ENCODE measurements around the gene MTUS2. TPM values are rescaled to one million over a fixed set of nuclear protein-coding genes. Genes with fewer than 3 reads are reported as not detected.

The MTUS2 gene
- under 1 TPM in 1 of 6 donors, not detected in 5; 0.06 TPM for polyA plus RNA-seq (ENCODE audit: low read depth in 6 of 6)

DNA sequence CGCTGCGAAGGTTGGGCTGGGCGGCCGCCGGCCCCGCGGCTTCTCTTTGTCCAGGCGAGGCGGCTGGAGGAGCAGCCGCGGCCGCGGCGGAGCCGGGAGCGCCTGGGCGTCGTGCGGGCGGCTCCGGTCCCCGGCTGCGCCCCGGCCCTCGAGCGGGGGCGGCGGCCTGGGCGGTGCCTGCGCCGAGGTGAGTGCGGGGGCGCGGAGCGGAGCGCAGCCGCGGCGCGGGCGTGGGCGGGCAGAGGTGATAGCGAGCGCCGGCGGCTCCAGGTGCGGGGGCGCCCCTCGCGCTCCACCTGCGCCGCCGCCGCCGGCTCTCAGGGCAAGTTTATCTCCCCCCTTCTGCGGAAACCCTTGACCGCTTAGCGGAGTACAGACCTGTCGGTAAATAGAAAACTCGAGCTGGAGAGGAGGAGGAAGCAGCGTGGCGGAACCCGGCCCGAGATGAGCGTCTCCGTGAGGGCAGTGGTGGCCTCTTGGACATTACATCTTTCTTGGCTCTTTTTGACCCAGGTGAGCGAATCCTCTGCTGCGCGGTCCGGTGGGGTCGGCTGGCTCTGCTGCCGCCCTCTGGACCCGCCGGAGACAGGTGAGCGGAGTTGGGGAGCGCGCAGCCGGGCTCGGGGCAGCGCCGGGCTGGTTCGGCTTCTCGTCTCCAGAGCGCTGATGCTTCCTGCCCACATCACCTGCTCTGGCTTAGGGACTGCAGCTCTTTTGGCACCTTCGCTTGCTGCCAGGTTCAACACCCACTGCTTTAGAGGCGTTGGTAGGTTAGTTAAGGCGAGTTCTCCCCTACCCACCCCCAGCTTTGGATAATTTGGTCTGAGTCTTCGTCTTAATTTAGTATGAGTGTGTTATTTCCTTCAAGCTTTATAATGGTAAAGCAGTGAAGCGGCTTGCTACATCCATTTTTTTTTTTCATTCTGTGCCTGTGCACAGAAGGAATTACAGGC lies at the start of gene MTUS2:
MTUS2 (plus strand) TSS at position 241 of the 953 bp plus-strand sequence.
- no peak within 1 kb of the TSS for H3K27ac Mint-ChIP-seq
- peaks cover 69 to 78% (median 70%) of the 10 kb centered on the region in 3 donors for H3K27me3 Mint-ChIP-seq
- peaks cover 0 to 7% (median 0%) of the 10 kb centered on the region in 3 donors for H3K4me1 Mint-ChIP-seq
- H3K36me3 Mint-ChIP-seq: peaks cover 4 to 30% of the 10 kb centered on the region in 2 donors
- DNase-seq: peak; percentile 8
- peak within 1 kb of the TSS; percentile 69 to 88 (median 76) for H3K4me3 Mint-ChIP-seq
- peaks cover 4 to 22% (median 10%) of the 10 kb centered on the region in 7 donors for H3K9me3 Mint-ChIP-seq
- peak; percentile 44 to 67 for ATAC-seq (ENCODE audit: low read depth in 2 of 2)

DNA sequence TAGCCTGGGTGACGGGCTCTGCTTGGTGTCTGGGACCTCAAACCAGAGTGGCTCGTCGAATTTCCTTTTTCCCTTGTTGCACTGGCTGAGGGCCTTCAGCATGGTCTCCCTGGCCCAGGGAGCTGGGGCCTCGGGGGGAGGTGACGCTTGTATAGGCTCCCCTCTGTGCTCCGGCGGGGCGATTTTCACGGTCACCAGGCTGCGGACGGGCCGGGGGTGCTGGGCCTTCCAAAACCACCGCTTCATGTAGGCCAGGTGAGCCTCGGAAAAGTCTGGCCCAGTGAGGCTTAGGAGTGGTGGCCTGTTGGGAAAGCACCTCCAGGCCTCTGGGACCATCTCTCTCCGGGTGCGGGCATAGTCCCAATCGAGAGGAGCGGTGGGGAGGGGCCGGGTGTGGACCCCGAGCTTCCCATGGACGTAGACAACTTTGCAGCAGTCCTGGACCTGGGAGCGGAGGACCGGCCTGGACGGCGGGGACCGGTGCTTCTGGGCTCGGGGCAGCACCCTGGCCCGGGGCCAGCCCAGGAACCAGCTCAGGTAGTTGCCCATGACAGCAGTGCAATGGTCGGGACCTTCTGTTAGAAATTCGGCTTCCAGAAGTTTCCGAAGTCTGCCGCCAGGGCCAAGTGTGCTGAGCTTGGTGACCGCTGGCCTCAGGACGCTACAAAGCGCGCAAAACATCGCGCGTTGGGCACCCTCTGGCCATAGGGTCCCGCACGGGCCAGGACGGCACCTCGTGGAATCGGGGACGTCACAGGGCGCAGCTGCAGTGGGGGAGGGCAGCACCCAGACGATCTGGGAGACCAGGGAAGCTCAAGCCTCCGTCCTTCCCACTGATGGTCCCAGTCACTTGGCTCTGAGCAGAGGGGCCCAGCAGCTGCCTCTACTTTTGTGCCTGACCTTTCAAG lies 41.6 kb upstream of the MTUS2 start:
- H3K36me3 Mint-ChIP-seq: peaks cover 6 to 16% of the 10 kb centered on the region in 2 donors
- H3K27me3 Mint-ChIP-seq: peaks cover 28 to 61% (median 41%) of the 10 kb centered on the region in 3 donors
- H3K27ac Mint-ChIP-seq: no peak overlapping the region
- DNase-seq (no peak), ATAC-seq (ENCODE audit: low read depth in 2 of 2) (no peak)
- H3K4me1 Mint-ChIP-seq: no peaks in the 10 kb centered on the region
- no peak overlapping the region for H3K4me3 Mint-ChIP-seq
- H3K9me3 Mint-ChIP-seq: peaks cover 4 to 33% (median 20%) of the 10 kb centered on the region in 7 donors

DNA sequence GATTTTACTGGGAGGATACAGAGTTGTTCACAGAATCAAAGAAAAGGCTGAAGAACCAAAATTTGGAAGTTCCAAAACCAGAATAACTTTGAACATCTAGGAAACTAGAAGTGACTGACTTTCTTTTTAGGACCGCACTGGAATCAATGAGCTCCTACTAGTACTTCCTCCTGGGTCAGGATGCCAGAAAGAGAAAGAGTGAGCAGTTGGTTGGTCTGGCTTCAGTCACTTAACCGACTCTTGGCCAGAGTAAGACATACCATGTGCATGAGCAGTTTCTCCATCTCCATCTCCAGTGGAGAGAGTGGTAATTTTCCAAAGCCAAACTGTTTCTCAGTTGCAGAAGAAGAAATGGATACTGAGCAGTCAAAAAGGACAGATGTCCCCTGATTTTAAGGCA lies 27.1 kb upstream of the MTUS2 start:
- Mint-ChIP-seq H3K9me3 (no peaks in the 10 kb centered on the region), H3K27me3 (peaks cover 26 to 46% (median 27%) of the 10 kb centered on the region in 3 donors)

GRCh38 chr13:28794396-28794795 lies 25.7 kb upstream of the MTUS2 start:
- no peaks in the 10 kb centered on the region for H3K36me3 Mint-ChIP-seq
- peaks cover 25 to 49% (median 29%) of the 10 kb centered on the region in 3 donors for H3K27me3 Mint-ChIP-seq
- no peak overlapping the region for H3K4me3 Mint-ChIP-seq

More for the DNA sequence above, 27.1 kb upstream of the MTUS2 start:
- Mint-ChIP-seq H3K36me3 (no peaks in the 10 kb centered on the region), H3K4me3 (no peak overlapping the region), H3K27ac (no peak overlapping the region), H3K4me1 (peaks cover 0 to 3% (median 0%) of the 10 kb centered on the region in 3 donors)
- DNase-seq (no peak), ATAC-seq (ENCODE audit: low read depth in 2 of 2) (no peak)

DNA sequence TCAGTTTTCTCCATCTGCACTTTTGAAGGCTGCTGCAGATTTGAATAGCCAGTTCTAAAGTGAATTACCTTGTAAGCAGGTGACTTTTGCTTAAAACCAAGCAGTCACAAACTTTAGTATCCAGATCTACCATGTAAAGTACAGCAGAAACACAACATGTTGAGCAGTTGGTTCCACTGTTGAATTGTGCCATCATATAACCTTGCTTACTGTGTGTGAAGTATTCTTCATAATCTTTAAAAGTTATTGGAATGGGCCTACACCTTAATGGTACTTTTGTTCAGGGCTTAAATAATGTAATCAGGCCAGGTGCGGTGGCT lies 23.2 kb upstream of the MTUS2 start:
- peaks cover 0 to 3% (median 0%) of the 10 kb centered on the region in 3 donors for H3K4me1 Mint-ChIP-seq
- H3K36me3 Mint-ChIP-seq: no peaks in the 10 kb centered on the region
- DNase-seq: no peak
- no peaks in the 10 kb centered on the region for H3K9me3 Mint-ChIP-seq
- H3K27me3 Mint-ChIP-seq: peaks cover 9 to 42% (median 23%) of the 10 kb centered on the region in 3 donors
- H3K4me3 Mint-ChIP-seq: no peak overlapping the region
- no peak overlapping the region for H3K27ac Mint-ChIP-seq
- no peak for ATAC-seq (ENCODE audit: low read depth in 2 of 2)

More at GRCh38 chr13:28794396-28794795, 25.7 kb upstream of the MTUS2 start:
- Mint-ChIP-seq H3K9me3 (no peaks in the 10 kb centered on the region), H3K4me1 (peaks cover 0 to 3% (median 0%) of the 10 kb centered on the region in 3 donors), H3K27ac (no peak overlapping the region)
- no peak for DNase-seq
- ATAC-seq (ENCODE audit: low read depth in 2 of 2): no peak

- Mint-ChIP-seq H3K27ac (no peak overlapping the region), H3K36me3 (peaks cover 0 to 23% of the 10 kb centered on the region in 2 donors), H3K9me3 (peaks cover 11 to 45% (median 29%) of the 10 kb centered on the region in 7 donors), H3K27me3 (peaks cover 39 to 52% (median 47%) of the 10 kb centered on the region in 3 donors), H3K4me1 (no peaks in the 10 kb centered on the region), H3K4me3 (no peak overlapping the region)
- ATAC-seq (ENCODE audit: low read depth in 2 of 2): no peak
- DNase-seq: no peak
Observed at GRCh38 chr13:28805193-28805819, 14.8 kb upstream of the MTUS2 start.

DNA sequence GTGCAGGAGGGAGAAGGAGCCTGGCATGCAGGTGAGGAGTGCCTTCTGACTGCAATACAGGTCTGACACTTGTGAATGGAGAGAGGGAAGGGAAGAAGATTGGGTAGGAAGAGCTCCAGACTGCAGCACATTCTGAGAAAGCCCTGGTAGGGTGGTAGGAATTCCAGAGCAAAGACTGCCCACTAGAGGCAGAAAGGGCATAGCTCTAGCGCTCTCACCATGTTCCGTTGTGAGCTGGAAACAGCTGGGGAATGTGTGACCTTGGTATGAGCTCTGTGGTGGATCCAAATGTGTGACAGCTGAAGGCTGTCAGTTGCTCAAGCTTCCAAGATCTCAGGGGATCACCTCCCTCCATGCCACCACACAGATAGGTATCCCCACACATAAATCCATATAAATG lies 2.9 kb upstream of the MTUS2 start:
- peaks cover 1 to 13% (median 8%) of the 10 kb centered on the region in 7 donors for H3K9me3 Mint-ChIP-seq
- DNase-seq: no peak
- no peak for ATAC-seq (ENCODE audit: low read depth in 2 of 2)
- H3K4me3 Mint-ChIP-seq: peak overlapping the region in 2 of 8 donors; percentile 25 to 57
- H3K27me3 Mint-ChIP-seq: peaks cover 53 to 61% (median 59%) of the 10 kb centered on the region in 3 donors
- peaks cover 0 to 7% (median 0%) of the 10 kb centered on the region in 3 donors for H3K4me1 Mint-ChIP-seq
- H3K27ac Mint-ChIP-seq: no peak overlapping the region
- peaks cover 0 to 12% of the 10 kb centered on the region in 2 donors for H3K36me3 Mint-ChIP-seq

- peak overlapping the region; percentile 50 to 82 (median 66) for H3K4me3 Mint-ChIP-seq
- peaks cover 0 to 7% (median 0%) of the 10 kb centered on the region in 3 donors for H3K4me1 Mint-ChIP-seq
- ATAC-seq (ENCODE audit: low read depth in 2 of 2): no peak
- peaks cover 71 to 78% (median 72%) of the 10 kb centered on the region in 3 donors for H3K27me3 Mint-ChIP-seq
- no peak overlapping the region for H3K27ac Mint-ChIP-seq
- H3K36me3 Mint-ChIP-seq: peaks cover 2 to 21% of the 10 kb centered on the region in 2 donors
- DNase-seq: no peak
- peaks cover 2 to 18% (median 10%) of the 10 kb centered on the region in 7 donors for H3K9me3 Mint-ChIP-seq
Observed at GRCh38 chr13:28819046-28819730, 951 bp upstream of the MTUS2 start.

DNA sequence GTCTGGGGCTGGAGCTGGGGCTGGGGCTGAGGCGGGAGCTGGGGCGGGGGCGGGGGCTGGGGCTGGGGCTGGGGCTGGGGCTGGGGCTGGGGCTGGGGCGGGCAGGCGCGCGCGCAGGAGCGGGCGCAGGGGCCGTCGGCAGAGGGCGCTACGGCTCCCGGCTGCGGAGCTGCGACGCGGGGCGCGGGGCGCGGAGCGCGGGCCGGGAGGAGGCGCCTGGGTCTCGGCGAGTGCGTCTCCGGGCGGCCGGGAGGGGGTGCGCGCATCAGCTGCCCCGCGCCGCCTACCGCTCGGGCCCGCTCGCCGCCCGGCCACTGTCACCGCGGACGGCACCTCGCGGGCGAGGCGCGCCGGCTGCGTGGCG lies 422 bp upstream of the MTUS2 start:
- DNase-seq (peak; percentile 29), ATAC-seq (ENCODE audit: low read depth in 2 of 2) (peak; percentile 73 to 74)
- Mint-ChIP-seq H3K27me3 (peaks cover 72 to 78% (median 73%) of the 10 kb centered on the region in 3 donors), H3K36me3 (peaks cover 4 to 26% of the 10 kb centered on the region in 2 donors), H3K27ac (no peak overlapping the region), H3K4me3 (peak overlapping the region in 2 of 8 donors; percentile 50 to 61), H3K9me3 (peaks cover 2 to 21% (median 10%) of the 10 kb centered on the region in 7 donors), H3K4me1 (peaks cover 0 to 7% (median 0%) of the 10 kb centered on the region in 3 donors)

GRCh38 chr13:28822151-28822550 lies 2.0 kb downstream of the MTUS2 start:
- Mint-ChIP-seq H3K4me3 (no peak overlapping the region), H3K4me1 (peaks cover 0 to 7% (median 0%) of the 10 kb centered on the region in 3 donors), H3K27me3 (peaks cover 59 to 69% (median 60%) of the 10 kb centered on the region in 3 donors), H3K36me3 (peaks cover 5 to 25% of the 10 kb centered on the region in 2 donors), H3K27ac (no peak overlapping the region), H3K9me3 (peaks cover 2 to 24% (median 7%) of the 10 kb centered on the region in 7 donors)
- DNase-seq (no peak), ATAC-seq (ENCODE audit: low read depth in 2 of 2) (no peak)

GRCh38 chr13:28822801-28823200 lies 2.7 kb downstream of the MTUS2 start:
- H3K27ac Mint-ChIP-seq: no peak overlapping the region
- ATAC-seq (ENCODE audit: low read depth in 2 of 2) (no peak), DNase-seq (no peak)
- H3K4me3 Mint-ChIP-seq: no peak overlapping the region
- H3K36me3 Mint-ChIP-seq: peaks cover 11 to 19% of the 10 kb centered on the region in 2 donors
- H3K9me3 Mint-ChIP-seq: peaks cover 5 to 29% (median 7%) of the 10 kb centered on the region in 7 donors
- H3K27me3 Mint-ChIP-seq: peaks cover 53 to 67% (median 54%) of the 10 kb centered on the region in 3 donors
- H3K4me1 Mint-ChIP-seq: peaks cover 0 to 7% (median 0%) of the 10 kb centered on the region in 3 donors

- Mint-ChIP-seq H3K36me3 (peaks cover 13 to 18% of the 10 kb centered on the region in 2 donors), H3K9me3 (peaks cover 9 to 47% (median 21%) of the 10 kb centered on the region in 7 donors), H3K27ac (no peak overlapping the region), H3K27me3 (peaks cover 39 to 70% (median 45%) of the 10 kb centered on the region in 3 donors), H3K4me1 (peaks cover 0 to 6% (median 0%) of the 10 kb centered on the region in 3 donors), H3K4me3 (no peak overlapping the region)
- DNase-seq (no peak), ATAC-seq (ENCODE audit: low read depth in 2 of 2) (no peak)
Observed at GRCh38 chr13:28825379-28825778, 5.2 kb downstream of the MTUS2 start.

All from naive B cell (primary cell).